ENCODE results near the gene LIG1. TPM values are rescaled to one million over a fixed set of nuclear protein-coding genes. Genes with fewer than 3 reads are reported as not detected.

The LIG1 gene
- total RNA-seq, 2 experiments from 2014 or later = 157 to 221 TPM

GRCh38 chr19:48194041-48194843 lies 24.1 kb upstream of the LIG1 start:
- no peak overlapping the region for H3K27ac Mint-ChIP-seq
- DNase-seq = peak; percentile 52
- H3K27me3 Mint-ChIP-seq = no peaks in the 10 kb centered on the region
- H3K4me3 Mint-ChIP-seq = no peak overlapping the region
- H3K9me3 Mint-ChIP-seq (ENCODE audit: low read depth) = no peaks in the 10 kb centered on the region
- H3K4me1 Mint-ChIP-seq = peaks cover 8% of the 10 kb centered on the region
- ATAC-seq = no peak
- H3K36me3 Mint-ChIP-seq = peaks cover 16% of the 10 kb centered on the region
- CTCF ChIA-PET = interaction anchor here (0.9 to 1.9 kb wide), 5 partner anchors 9 to 34 kb away, joined by 3 to 25 read pairs (median 4); no protein-coding TSS in a partner anchor

- CTCF ChIA-PET = no interaction called here
- Mint-ChIP-seq H3K36me3 (peaks cover 27% of the 10 kb centered on the region), H3K27me3 (no peaks in the 10 kb centered on the region), H3K4me3 (no peak overlapping the region), H3K27ac (no peak overlapping the region), H3K4me1 (peaks cover 8% of the 10 kb centered on the region), H3K9me3 (ENCODE audit: low read depth) (no peaks in the 10 kb centered on the region)
- DNase-seq (no peak), ATAC-seq (no peak)
These were observed 22.6 kb upstream of the LIG1 start for GRCh38 chr19:48192750-48193149.

GRCh38 chr19:48190885-48191284 lies 20.7 kb upstream of the LIG1 start:
- Mint-ChIP-seq H3K27me3 (no peaks in the 10 kb centered on the region), H3K9me3 (ENCODE audit: low read depth) (no peaks in the 10 kb centered on the region), H3K4me3 (no peak overlapping the region), H3K4me1 (peaks cover 8% of the 10 kb centered on the region), H3K27ac (no peak overlapping the region), H3K36me3 (peaks cover 28% of the 10 kb centered on the region)
- ATAC-seq (no peak), DNase-seq (no peak)
- CTCF ChIA-PET = interaction anchor here (1.2 to 1.8 kb wide), 4 partner anchors 9 to 17 kb away, joined by 3 to 4 read pairs (median 4); no protein-coding TSS in a partner anchor

GRCh38 chr19:48190288-48190884 lies 20.2 kb upstream of the LIG1 start:
- Mint-ChIP-seq H3K27ac (no peak overlapping the region), H3K4me3 (no peak overlapping the region), H3K36me3 (peaks cover 28% of the 10 kb centered on the region), H3K4me1 (peaks cover 8% of the 10 kb centered on the region), H3K9me3 (ENCODE audit: low read depth) (no peaks in the 10 kb centered on the region), H3K27me3 (no peaks in the 10 kb centered on the region)
- DNase-seq = peak; percentile 81
- CTCF ChIA-PET = interaction anchor here (1.1 to 1.8 kb wide), 5 partner anchors 9 to 18 kb away, joined by 3 to 4 read pairs (median 4); no protein-coding TSS in a partner anchor
- ATAC-seq = peak; percentile 89

GRCh38 chr19:48186541-48186991 lies 16.4 kb upstream of the LIG1 start:
- no peak overlapping the region for H3K27ac Mint-ChIP-seq
- no peak overlapping the region for H3K4me3 Mint-ChIP-seq
- ATAC-seq (no peak), DNase-seq (no peak)
- CTCF ChIA-PET = interaction anchor here (0.7 to 0.8 kb wide), 2 partner anchors 41 to 73 kb away, joined by 3 to 4 read pairs; no protein-coding TSS in a partner anchor
- H3K9me3 Mint-ChIP-seq (ENCODE audit: low read depth) = peaks cover 4% of the 10 kb centered on the region
- H3K4me1 Mint-ChIP-seq = peaks cover 8% of the 10 kb centered on the region
- H3K36me3 Mint-ChIP-seq = peaks cover 41% of the 10 kb centered on the region
- H3K27me3 Mint-ChIP-seq = no peaks in the 10 kb centered on the region

- H3K36me3 Mint-ChIP-seq = peaks cover 47% of the 10 kb centered on the region
- CTCF ChIA-PET = interaction anchor here (0.8 kb wide), 1 partner anchor 74 kb away, joined by 3 read pairs; no protein-coding TSS in a partner anchor
- peaks cover 9% of the 10 kb centered on the region for H3K9me3 Mint-ChIP-seq (ENCODE audit: low read depth)
These were observed 15.9 kb upstream of the LIG1 start for GRCh38 chr19:48186015-48186414.

GRCh38 chr19:48183356-48183755 lies 13.2 kb upstream of the LIG1 start:
- DNase-seq (no peak), ATAC-seq (no peak)
- CTCF ChIA-PET = no interaction called here
- Mint-ChIP-seq H3K27ac (no peak overlapping the region), H3K4me3 (no peak overlapping the region), H3K36me3 (peaks cover 43% of the 10 kb centered on the region), H3K27me3 (no peaks in the 10 kb centered on the region), H3K4me1 (no peaks in the 10 kb centered on the region), H3K9me3 (ENCODE audit: low read depth) (peaks cover 10% of the 10 kb centered on the region)

More at GRCh38 chr19:48186015-48186414, 15.9 kb upstream of the LIG1 start:
- Mint-ChIP-seq H3K27me3 (no peaks in the 10 kb centered on the region), H3K4me3 (no peak overlapping the region), H3K27ac (no peak overlapping the region), H3K4me1 (peaks cover 8% of the 10 kb centered on the region)
- ATAC-seq (no peak), DNase-seq (no peak)

- Mint-ChIP-seq H3K36me3 (peaks cover 37% of the 10 kb centered on the region), H3K9me3 (ENCODE audit: low read depth) (peaks cover 10% of the 10 kb centered on the region), H3K27me3 (no peaks in the 10 kb centered on the region), H3K4me1 (no peaks in the 10 kb centered on the region), H3K27ac (no peak overlapping the region), H3K4me3 (no peak overlapping the region)
- DNase-seq (no peak), ATAC-seq (no peak)
- CTCF ChIA-PET = no interaction called here
These were observed 12.3 kb upstream of the LIG1 start for GRCh38 chr19:48182434-48182833.

GRCh38 chr19:48181505-48181904 lies 11.4 kb upstream of the LIG1 start:
- Mint-ChIP-seq H3K4me3 (no peak overlapping the region), H3K36me3 (peaks cover 42% of the 10 kb centered on the region)

GRCh38 chr19:48176226-48176625 lies 6.1 kb upstream of the LIG1 start:
- CTCF ChIA-PET = no interaction called here
- H3K27me3 Mint-ChIP-seq = no peaks in the 10 kb centered on the region
- ATAC-seq = no peak
- H3K36me3 Mint-ChIP-seq = peaks cover 47% of the 10 kb centered on the region
- no peak for DNase-seq
- H3K4me1 Mint-ChIP-seq = peaks cover 20% of the 10 kb centered on the region
- peaks cover 2% of the 10 kb centered on the region for H3K9me3 Mint-ChIP-seq (ENCODE audit: low read depth)
- no peak overlapping the region for H3K27ac Mint-ChIP-seq
- no peak overlapping the region for H3K4me3 Mint-ChIP-seq

More at GRCh38 chr19:48181505-48181904, 11.4 kb upstream of the LIG1 start:
- H3K27ac Mint-ChIP-seq = no peak overlapping the region
- H3K9me3 Mint-ChIP-seq (ENCODE audit: low read depth) = peaks cover 10% of the 10 kb centered on the region
- peaks cover 3% of the 10 kb centered on the region for H3K4me1 Mint-ChIP-seq
- H3K27me3 Mint-ChIP-seq = no peaks in the 10 kb centered on the region
- CTCF ChIA-PET = no interaction called here
- DNase-seq (no peak), ATAC-seq (no peak)

GRCh38 chr19:48175578-48175977 lies 5.4 kb upstream of the LIG1 start:
- H3K27me3 Mint-ChIP-seq = no peaks in the 10 kb centered on the region
- no peak overlapping the region for H3K4me3 Mint-ChIP-seq
- no peaks in the 10 kb centered on the region for H3K9me3 Mint-ChIP-seq (ENCODE audit: low read depth)
- ATAC-seq (no peak), DNase-seq (no peak)
- peaks cover 25% of the 10 kb centered on the region for H3K4me1 Mint-ChIP-seq
- CTCF ChIA-PET = no interaction called here
- no peak overlapping the region for H3K27ac Mint-ChIP-seq
- peaks cover 46% of the 10 kb centered on the region for H3K36me3 Mint-ChIP-seq

GRCh38 chr19:48174445-48175030 lies 4.4 kb upstream of the LIG1 start:
- H3K36me3 Mint-ChIP-seq = peaks cover 38% of the 10 kb centered on the region
- DNase-seq (no peak), ATAC-seq (no peak)
- no peak overlapping the region for H3K4me3 Mint-ChIP-seq
- CTCF ChIA-PET = no interaction called here
- H3K27ac Mint-ChIP-seq = peak overlapping the region; percentile 1
- H3K27me3 Mint-ChIP-seq = no peaks in the 10 kb centered on the region
- peaks cover 26% of the 10 kb centered on the region for H3K4me1 Mint-ChIP-seq
- H3K9me3 Mint-ChIP-seq (ENCODE audit: low read depth) = no peaks in the 10 kb centered on the region

GRCh38 chr19:48171710-48172109 lies 1.6 kb upstream of the LIG1 start:
- Mint-ChIP-seq H3K4me3 (no peak overlapping the region), H3K4me1 (peaks cover 45% of the 10 kb centered on the region), H3K27ac (no peak overlapping the region), H3K36me3 (peaks cover 28% of the 10 kb centered on the region), H3K9me3 (ENCODE audit: low read depth) (no peaks in the 10 kb centered on the region), H3K27me3 (no peaks in the 10 kb centered on the region)
- no peak for ATAC-seq
- no peak for DNase-seq
- CTCF ChIA-PET = interaction anchor here (1.3 kb wide), 1 partner anchor 25 kb away, joined by 3 read pairs; no protein-coding TSS in a partner anchor

Data from activated CD8-positive, alpha-beta memory T cell treated with anti-CD3 and anti-CD28 coated beads, Interleukin-2, amount 10 ng/mL, durations not matched to agents 7 days and 5 days (primary cell).